Measurements from ENCODE around the gene CTDSPL. TPM values are rescaled to one million over a fixed set of nuclear protein-coding genes. Genes with fewer than 3 reads are reported as not detected.
"Not testable (repeated sequence)": the region's sequence is repeated elsewhere in the genome, so short reads cannot be mapped to it uniquely, and the experiment has no call there.

CTDSPL gene
- total RNA-seq, 1 donor from 2014 or later = 6.1 TPM

GRCh38 chr3:38029400-38030125, 167.9 kb downstream of the CTDSPL start, which contains the start of gene PLCD1:
TSS of gene PLCD1 (minus strand) at chr3:38029642. CDS start at chr3:38029539, 103 bp downstream.
- Mint-ChIP-seq H3K36me3 (ENCODE audit: low read depth) (no peaks in the 10 kb centered on the region), H3K4me3 (peak within 1 kb of the TSS; percentile 48), H3K9me3 (no peaks in the 10 kb centered on the region), H3K27me3 (peaks cover 27% of the 10 kb centered on the region), H3K27ac (no peak within 1 kb of the TSS), H3K4me1 (peaks cover 31% of the 10 kb centered on the region)
- DNase-seq = peak; percentile 83
- intact Hi-C loops (cut with micrococcal nuclease) = loop anchor here (1.0 kb wide), 1 partner anchor 9 kb away; no protein-coding TSS in a partner anchor

GRCh38 chr3:38030126-38031021, 168.7 kb downstream of the CTDSPL start:
- DNase-seq = no peak
- Mint-ChIP-seq H3K27ac (peak overlapping the region; percentile 15), H3K36me3 (ENCODE audit: low read depth) (no peaks in the 10 kb centered on the region), H3K27me3 (peaks cover 27% of the 10 kb centered on the region), H3K9me3 (no peaks in the 10 kb centered on the region), H3K4me1 (peaks cover 23% of the 10 kb centered on the region), H3K4me3 (peak overlapping the region; percentile 43)
- intact Hi-C loops (cut with micrococcal nuclease) = no loop called here

DNA sequence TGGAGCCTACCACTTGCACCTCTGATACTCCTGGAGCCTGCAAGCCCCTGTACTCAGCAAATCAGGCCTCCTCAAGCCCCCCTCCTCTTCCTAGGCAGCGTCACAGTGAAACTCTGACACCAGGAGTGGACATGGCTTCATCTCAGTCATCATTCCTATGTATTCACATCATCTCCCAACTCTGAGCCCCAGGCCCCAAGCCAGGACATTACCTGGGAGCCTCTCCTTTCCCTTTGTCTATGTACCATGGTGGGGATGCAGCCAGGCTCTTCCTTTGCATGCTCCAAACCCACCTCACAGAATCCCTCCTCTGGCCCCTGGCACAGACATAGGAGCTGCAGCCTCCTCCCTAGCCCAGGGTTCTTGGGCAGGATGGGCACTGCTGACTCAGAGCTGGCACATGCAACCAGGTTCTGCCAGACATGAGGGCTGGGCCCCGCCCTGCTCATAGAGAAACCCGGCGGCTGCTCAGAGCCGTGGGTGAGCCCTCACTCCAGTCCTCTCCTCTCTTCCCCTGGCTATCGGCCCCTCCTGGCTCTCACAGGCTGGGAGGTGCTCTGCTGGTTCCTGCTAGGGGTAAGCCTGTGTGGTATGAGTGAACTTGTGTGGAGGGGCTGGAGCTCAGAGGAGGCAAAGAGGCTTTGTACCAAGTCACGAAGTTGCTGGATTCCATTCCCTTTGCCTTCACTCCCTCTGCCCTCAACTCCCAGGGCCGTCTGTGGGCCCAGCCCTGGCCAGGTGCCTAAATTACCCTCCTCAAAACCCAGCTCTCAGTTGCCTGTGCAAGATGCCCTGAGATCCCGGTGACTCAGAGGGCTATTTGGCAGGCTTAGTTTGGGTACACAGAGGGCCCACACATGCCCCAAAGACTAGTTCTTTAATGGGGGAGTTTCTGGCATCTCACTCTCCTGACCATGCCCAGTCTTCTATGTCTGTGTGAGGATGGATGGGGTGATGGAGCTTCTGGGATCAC, 169.6 kb downstream of the CTDSPL start:
- H3K27ac Mint-ChIP-seq = peak overlapping the region; percentile 15
- DNase-seq = peak; percentile 68
- intact Hi-C loops (cut with micrococcal nuclease) = no loop called here

GRCh38 chr3:38032328-38032865, 170.7 kb downstream of the CTDSPL start:
- intact Hi-C loops (cut with micrococcal nuclease) = no loop called here
- no peaks in the 10 kb centered on the region for H3K9me3 Mint-ChIP-seq

More for the DNA sequence above, 169.6 kb downstream of the CTDSPL start:
- Mint-ChIP-seq H3K4me1 (peaks cover 18% of the 10 kb centered on the region), H3K4me3 (peak overlapping the region; percentile 28), H3K9me3 (no peaks in the 10 kb centered on the region), H3K27me3 (peaks cover 27% of the 10 kb centered on the region), H3K36me3 (ENCODE audit: low read depth) (no peaks in the 10 kb centered on the region)

GRCh38 chr3:38033586-38033985, 171.9 kb downstream of the CTDSPL start:
- intact Hi-C loops (cut with micrococcal nuclease); DNase-seq; H3K4me3 Mint-ChIP-seq; H3K9me3 Mint-ChIP-seq; H3K27ac Mint-ChIP-seq; H3K36me3 Mint-ChIP-seq (ENCODE audit: low read depth): not testable (repeated sequence)
- peaks cover 24% of the 10 kb centered on the region for H3K4me1 Mint-ChIP-seq
- peaks cover 12% of the 10 kb centered on the region for H3K27me3 Mint-ChIP-seq

More at GRCh38 chr3:38032328-38032865, 170.7 kb downstream of the CTDSPL start:
- peaks cover 24% of the 10 kb centered on the region for H3K27me3 Mint-ChIP-seq
- peaks cover 15% of the 10 kb centered on the region for H3K4me1 Mint-ChIP-seq
- no peak for DNase-seq
- H3K4me3 Mint-ChIP-seq = no peak overlapping the region
- no peaks in the 10 kb centered on the region for H3K36me3 Mint-ChIP-seq (ENCODE audit: low read depth)
- H3K27ac Mint-ChIP-seq = no peak overlapping the region

Other genes starting within 250 kb of the CTDSPL start
- gene VILL, start 128.9 kb downstream of the CTDSPL start, total RNA-seq = 11.4 and 12.8 TPM in 2 replicates
- 4.1 and 4.2 TPM in 2 replicates for gene PLCD1, start 167.8 kb downstream of the CTDSPL start, total RNA-seq
- gene DLEC1, start 177.3 kb downstream of the CTDSPL start, total RNA-seq = 0.17 and 0.54 TPM in 2 replicates